Measurements from ENCODE around the gene GCNT3. TPM values are rescaled to one million over a fixed set of nuclear protein-coding genes. Genes with fewer than 3 reads are reported as not detected.

The GCNT3 gene
- total and polyA plus RNA-seq, 2 of the 8 experiments (the other 6 are each of a cell fraction or from before 2014, with no cell fraction given), result not detected

DNA sequence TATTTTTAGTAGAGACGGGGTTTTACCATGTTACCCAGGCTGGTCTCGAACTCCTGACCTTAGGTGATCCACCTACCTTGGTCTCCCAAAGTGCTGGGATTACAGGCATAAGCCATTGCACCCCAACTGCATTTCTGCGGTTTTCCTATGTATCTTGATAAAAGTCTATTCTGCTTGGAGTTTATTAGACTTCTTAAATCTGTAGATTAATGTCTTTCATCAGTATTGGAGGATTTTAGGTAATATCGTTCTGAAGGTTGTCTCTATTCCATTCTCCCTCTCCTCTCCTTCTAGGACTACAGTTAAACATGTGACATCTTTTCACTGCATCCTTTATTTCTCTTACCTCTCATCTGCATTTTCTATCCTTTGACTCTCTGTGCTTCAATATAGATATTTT lies 46.3 kb upstream of the GCNT3 start:
- no peak overlapping the region for H3K4ac ChIP-seq (replicated peaks; ENCODE audit: insufficient read length, low read depth, low read length)
- WGBS, 2 experiments (ENCODE audit: extremely low coverage in 1 of 2, insufficient coverage in 1 of 2, insufficient read length in 1 of 2, insufficient replicate concordance in 2 of 2, low coverage in 1 of 2, low lambda C conversion rate in 2 of 2, missing lambda C conversion rate in 1 of 2), result 70% methylated on average over 4 of the region's 4 CpGs; no CpG with 5 or more reads in 1 of the 2 experiments
- H3K4me1 ChIP-seq (replicated peaks in 1 of 4; ENCODE audit: control insufficient read depth in 3 of 4, insufficient read depth in 4 of 4, low read length in 3 of 4), result no peaks in the 10 kb centered on the region
- no peak overlapping the region for H4K8ac ChIP-seq (ENCODE audit: extremely low read depth, insufficient read depth, low read length)
- H3K79me1 ChIP-seq (ENCODE audit: low read depth, low read length), result no peaks in the 10 kb centered on the region
- H3K4me3 ChIP-seq (ENCODE audit: extremely low read depth in 1 of 4, insufficient read depth in 2 of 4, low read depth in 3 of 4, low read length in 4 of 4), result no peak overlapping the region
- TF ChIP-seq, protein P1, sequence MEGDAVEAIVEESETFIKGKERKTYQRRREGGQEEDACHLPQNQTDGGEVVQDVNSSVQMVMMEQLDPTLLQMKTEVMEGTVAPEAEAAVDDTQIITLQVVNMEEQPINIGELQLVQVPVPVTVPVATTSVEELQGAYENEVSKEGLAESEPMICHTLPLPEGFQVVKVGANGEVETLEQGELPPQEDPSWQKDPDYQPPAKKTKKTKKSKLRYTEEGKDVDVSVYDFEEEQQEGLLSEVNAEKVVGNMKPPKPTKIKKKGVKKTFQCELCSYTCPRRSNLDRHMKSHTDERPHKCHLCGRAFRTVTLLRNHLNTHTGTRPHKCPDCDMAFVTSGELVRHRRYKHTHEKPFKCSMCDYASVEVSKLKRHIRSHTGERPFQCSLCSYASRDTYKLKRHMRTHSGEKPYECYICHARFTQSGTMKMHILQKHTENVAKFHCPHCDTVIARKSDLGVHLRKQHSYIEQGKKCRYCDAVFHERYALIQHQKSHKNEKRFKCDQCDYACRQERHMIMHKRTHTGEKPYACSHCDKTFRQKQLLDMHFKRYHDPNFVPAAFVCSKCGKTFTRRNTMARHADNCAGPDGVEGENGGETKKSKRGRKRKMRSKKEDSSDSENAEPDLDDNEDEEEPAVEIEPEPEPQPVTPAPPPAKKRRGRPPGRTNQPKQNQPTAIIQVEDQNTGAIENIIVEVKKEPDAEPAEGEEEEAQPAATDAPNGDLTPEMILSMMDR (IDR thresholded peaks at IDR 0.05; ENCODE audit: control extremely low read depth in 1 of 3, insufficient read depth in 1 of 3, low read depth in 1 of 3, low read length in 3 of 3), result no peak
- no peak for TF ChIP-seq SIRT6 (IDR thresholded peaks at IDR 0.05; ENCODE audit: low read length)
- TF ChIP-seq, protein P2, sequence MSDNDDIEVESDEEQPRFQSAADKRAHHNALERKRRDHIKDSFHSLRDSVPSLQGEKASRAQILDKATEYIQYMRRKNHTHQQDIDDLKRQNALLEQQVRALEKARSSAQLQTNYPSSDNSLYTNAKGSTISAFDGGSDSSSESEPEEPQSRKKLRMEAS (IDR thresholded peaks at IDR 0.05), result no peak
- TF ChIP-seq, protein P3, sequence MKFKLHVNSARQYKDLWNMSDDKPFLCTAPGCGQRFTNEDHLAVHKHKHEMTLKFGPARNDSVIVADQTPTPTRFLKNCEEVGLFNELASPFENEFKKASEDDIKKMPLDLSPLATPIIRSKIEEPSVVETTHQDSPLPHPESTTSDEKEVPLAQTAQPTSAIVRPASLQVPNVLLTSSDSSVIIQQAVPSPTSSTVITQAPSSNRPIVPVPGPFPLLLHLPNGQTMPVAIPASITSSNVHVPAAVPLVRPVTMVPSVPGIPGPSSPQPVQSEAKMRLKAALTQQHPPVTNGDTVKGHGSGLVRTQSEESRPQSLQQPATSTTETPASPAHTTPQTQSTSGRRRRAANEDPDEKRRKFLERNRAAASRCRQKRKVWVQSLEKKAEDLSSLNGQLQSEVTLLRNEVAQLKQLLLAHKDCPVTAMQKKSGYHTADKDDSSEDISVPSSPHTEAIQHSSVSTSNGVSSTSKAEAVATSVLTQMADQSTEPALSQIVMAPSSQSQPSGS (IDR thresholded peaks at IDR 0.05; ENCODE audit: low read length), result no peak
- TF ChIP-seq EGR1 (IDR thresholded peaks at IDR 0.05; ENCODE audit: borderline replicate concordance, low read depth, low read length), result no peak
- TF ChIP-seq, protein P4, sequence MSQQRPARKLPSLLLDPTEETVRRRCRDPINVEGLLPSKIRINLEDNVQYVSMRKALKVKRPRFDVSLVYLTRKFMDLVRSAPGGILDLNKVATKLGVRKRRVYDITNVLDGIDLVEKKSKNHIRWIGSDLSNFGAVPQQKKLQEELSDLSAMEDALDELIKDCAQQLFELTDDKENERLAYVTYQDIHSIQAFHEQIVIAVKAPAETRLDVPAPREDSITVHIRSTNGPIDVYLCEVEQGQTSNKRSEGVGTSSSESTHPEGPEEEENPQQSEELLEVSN (IDR thresholded peaks at IDR 0.05), result no peak
- TF ChIP-seq SIN3A (conservative IDR thresholded peaks at IDR 0.05 in 1 of 2, IDR thresholded peaks at IDR 0.05 in 1 of 2; ENCODE audit: low read depth in 1 of 2, low read length in 2 of 2), result no peak
- no peak for TF ChIP-seq KDM1A (IDR thresholded peaks at IDR 0.05; ENCODE audit: borderline replicate concordance, low read length)
- TF ChIP-seq SIX5 (IDR thresholded peaks at IDR 0.05; ENCODE audit: low read depth, low read length), result no peak
- no peaks in the 10 kb centered on the region for H3K27me3 ChIP-seq (replicated peaks in 1 of 4; ENCODE audit: control insufficient read depth in 3 of 4, extremely low read depth in 1 of 4, insufficient read depth in 3 of 4, low read length in 3 of 4)
- no peak overlapping the region for H2AFZ ChIP-seq (ENCODE audit: low read length)
- H3K27ac ChIP-seq (ENCODE audit: low read depth, low read length), result no peak overlapping the region
- no peak overlapping the region for H2BK12ac ChIP-seq (ENCODE audit: low read depth, low read length)
- no peak overlapping the region for H2BK120ac ChIP-seq (replicated peaks; ENCODE audit: low read depth, low read length)
- no peak overlapping the region for H3K56ac ChIP-seq (replicated peaks; ENCODE audit: insufficient read length, low read depth, low read length)
- no peak overlapping the region for H2AK5ac ChIP-seq (ENCODE audit: low read depth, low read length)
- no peak for DNase-seq (ENCODE audit: low read depth in 1 of 2, low spot score in 2 of 2)
- H3K9ac ChIP-seq (replicated peaks in 1 of 4; ENCODE audit: extremely low read depth in 1 of 4, low read depth in 3 of 4, low read length in 3 of 4), result no peak overlapping the region
- H3K14ac ChIP-seq (ENCODE audit: insufficient read length), result no peak overlapping the region
- H3K23ac ChIP-seq (ENCODE audit: insufficient read length), result no peak overlapping the region
- H3K23me2 ChIP-seq (ENCODE audit: low read depth, low read length), result no peaks in the 10 kb centered on the region
- ChIA-PET POLR2A (ENCODE audit: partially characterized antibody) (no interaction called here), CTCF (ENCODE audit: partially characterized antibody) (interaction anchor here (0.8 kb wide), 1 partner anchor 72 kb away, joined by 3 read pairs; no protein-coding TSS in a partner anchor)
- H3K36me3 ChIP-seq (ENCODE audit: control insufficient read depth in 2 of 4, insufficient read depth in 4 of 4, low read length in 3 of 4), result no peaks in the 10 kb centered on the region
- no peak overlapping the region for H3K18ac ChIP-seq (ENCODE audit: extremely low read depth, low read length)
- no peak overlapping the region for H2BK20ac ChIP-seq (ENCODE audit: low read length)
- no peak for FAIRE-seq
- H4K5ac ChIP-seq (ENCODE audit: insufficient read length, low read depth, low read length), result no peak overlapping the region
- no peak overlapping the region for H4K91ac ChIP-seq (replicated peaks; ENCODE audit: insufficient read length, low read length)
- no peaks in the 10 kb centered on the region for H3K79me2 ChIP-seq (ENCODE audit: control insufficient read depth in 1 of 2, insufficient read depth in 2 of 2, low read length in 2 of 2)
- H2BK15ac ChIP-seq (ENCODE audit: low read length), result no peak overlapping the region
- no peak overlapping the region for H3K4me2 ChIP-seq (ENCODE audit: insufficient read depth in 1 of 2, low read depth in 2 of 2, low read length in 2 of 2)
- peaks cover 3 to 11% of the 10 kb centered on the region in 2 experiments; a peak in 3 of 4 replicates for H3K9me3 ChIP-seq (ENCODE audit: insufficient read depth in 2 of 2, low read depth in 1 of 2, low read length in 1 of 2)
- no peak overlapping the region for H2BK5ac ChIP-seq (ENCODE audit: low read depth, low read length)
- no peaks in the 10 kb centered on the region for H4K20me1 ChIP-seq (replicated peaks in 1 of 2; ENCODE audit: control insufficient read depth in 1 of 2, insufficient read depth in 2 of 2, low read length in 2 of 2)
